GM12878 (cell line): Measurements from ENCODE around the gene SYS1. TPM values are rescaled to one million over a fixed set of nuclear protein-coding genes. Genes with fewer than 3 reads are reported as not detected.

ENCODE experiments used
- ATAC-seq: fragments of 200-7000 bp; cut with Tn5 transposase; 3 replicates; pipeline ENCODE4 v1.9.1; 2020; ENCODE audit warnings: mild to moderate bottlenecking, moderate library complexity
- BruUV-seq: library from RNA; stranded (reverse); fragments of 400-500 nt; replicated peaks from 2 replicates; lab custom pipeline; 2021; lab: Mats Ljungman, UMichigan
- CTCF ChIA-PET: fragments of 300-600 bp; sonication (Branson Sonifier 250); formaldehyde crosslinking; extraction: SDS; loops from one replicate; lab custom pipeline; 2021; ENCODE audit warnings: inconsistent platforms; lab: Yijun Ruan, JAX
- POLR2A ChIA-PET: fragments of 350-600 bp; formaldehyde crosslinking; extraction: SDS; loops from one replicate; lab custom pipeline; 2021; ENCODE audit warnings: inconsistent platforms; lab: Charles Lee
- RAD21 ChIA-PET: fragments of 300-600 bp; sonication (Branson Sonifier 250); formaldehyde crosslinking; loops from one replicate; lab custom pipeline; 2023; ENCODE audit warnings: antibody characterized with exemption; ENCODE audit not compliant: unreplicated experiment; lab: Charles Lee
- SMC1A ChIA-PET: fragments of 300-600 bp; sonication (Branson Sonifier 250); formaldehyde crosslinking; loops from one replicate; lab custom pipeline; 2023; ENCODE audit not compliant: unreplicated experiment, uncharacterized antibody; lab: Charles Lee
- DNase-seq: peaks from one replicate; pipeline ENCODE4 v3.0.0-alpha.2; 2011; ENCODE audit warnings: low read depth, low spot score
- FAIRE-seq: peaks from 3 replicates; lab custom pipeline; 2011; peaks lifted over from hg19 to GRCh38; lab: Jason Lieb, UNC
- H2AFZ ChIP-seq: 2 replicates; pipeline ENCODE4 v1.6.0; 2011; ENCODE audit warnings: low read depth, low read length, control low read depth; ENCODE audit not compliant: control insufficient read depth
- H3K27ac ChIP-seq: 2 replicates; pipeline ENCODE4 v1.5.1; 2011; ENCODE audit warnings: control low read depth; ENCODE audit not compliant: control insufficient read depth, insufficient read depth
- H3K27me3 ChIP-seq, 2 experiments: replicated peaks in 1 of 2; 2 replicates each; pipeline versions ENCODE4 v1.6.0 to v1.6.1; 2011; ENCODE audit warnings: low read length in 1 of 2; ENCODE audit not compliant: control insufficient read depth in 2 of 2, insufficient read depth in 2 of 2
- H3K36me3 ChIP-seq, 2 experiments: 2 replicates each; pipeline ENCODE4 v1.5.1; 2011; ENCODE audit warnings: low read length in 1 of 2; ENCODE audit not compliant: control insufficient read depth in 2 of 2, insufficient read depth in 2 of 2
- H3K4me1 ChIP-seq: 2 replicates; pipeline ENCODE4 v1.6.1; 2011; ENCODE audit warnings: mild to moderate bottlenecking, low read length, moderate library complexity, mixed read lengths; ENCODE audit not compliant: control insufficient read depth, insufficient read depth
- H3K4me2 ChIP-seq: 2 replicates; pipeline ENCODE4 v1.6.0; 2011; ENCODE audit warnings: control low read depth; ENCODE audit not compliant: control insufficient read depth, insufficient read depth
- H3K4me3 ChIP-seq: fragments of 200-600 bp; sonication (generic); 2 replicates; pipeline ENCODE4 v1.5.1; 2016
- H3K79me2 ChIP-seq: 2 replicates; pipeline ENCODE4 v1.6.0; 2011; ENCODE audit warnings: low read length; ENCODE audit not compliant: control insufficient read depth, insufficient read depth
- H3K9ac ChIP-seq: 2 replicates; pipeline ENCODE4 v1.8.0; 2011; ENCODE audit warnings: low read length, control low read depth, mixed read lengths; ENCODE audit not compliant: control insufficient read depth, insufficient read depth
- H3K9me3 ChIP-seq: replicated peaks from 3 replicates; pipeline ENCODE4 v1.5.1; 2011; ENCODE audit warnings: mild to moderate bottlenecking, low read length; ENCODE audit not compliant: control insufficient read depth, insufficient read depth
- H4K20me1 ChIP-seq: 2 replicates; pipeline ENCODE4 v1.6.0; 2011; ENCODE audit not compliant: control insufficient read depth, insufficient read depth
- BCL11A ChIP-seq: IDR thresholded peaks from 2 replicates; pipeline ENCODE4 v1.6.1; 2011; ENCODE audit warnings: low read depth, low read length
- CBFB ChIP-seq: IDR thresholded peaks from 2 replicates; pipeline ENCODE4 v1.6.1; 2016; ENCODE audit warnings: antibody characterized with exemption, low read depth
- CEBPB ChIP-seq, 2 experiments: fragments of 150-350 bp in 1 of 2; IDR thresholded peaks; 2 replicates each; pipeline ENCODE4 v1.6.1; 2012 to 2014; ENCODE audit warnings: low read depth in 2 of 2, low read length in 2 of 2, borderline replicate concordance in 1 of 2, inconsistent platforms in 1 of 2
- EED ChIP-seq: sonication (generic); IDR thresholded peaks from 2 replicates; pipeline ENCODE4 v1.6.1; 2016; ENCODE audit warnings: antibody characterized with exemption, low read depth
- FOS ChIP-seq: IDR thresholded peaks from 3 replicates; pipeline ENCODE4 v1.6.1; 2011; ENCODE audit warnings: borderline replicate concordance; ENCODE audit not compliant: insufficient read length; ENCODE audit errors: extremely low read depth
- FOXM1 ChIP-seq: IDR thresholded peaks from 2 replicates; pipeline ENCODE4 v1.6.1; 2012; ENCODE audit warnings: low read depth, mild to moderate bottlenecking, inconsistent platforms, low read length, moderate library complexity
- GATAD2B ChIP-seq: fragments of 450-650 bp; conservative IDR thresholded peaks from 2 replicates; pipeline ENCODE4 v1.6.1; 2017; ENCODE audit warnings: low read depth, mild to moderate bottlenecking, moderate library complexity
- IRF4 ChIP-seq: IDR thresholded peaks from 2 replicates; pipeline ENCODE4 v1.6.1; 2011; ENCODE audit warnings: low read depth, low read length
- NFYB ChIP-seq: IDR thresholded peaks from 2 replicates; pipeline ENCODE4 v1.6.1; 2011; ENCODE audit warnings: low read depth, mild to moderate bottlenecking, low read length, improper control_type of control experiment, moderate library complexity; ENCODE audit not compliant: insufficient read depth
- NR2F1 ChIP-seq: fragments of 450-650 bp; conservative IDR thresholded peaks from 2 replicates; pipeline ENCODE4 v1.6.1; 2017; ENCODE audit warnings: mild to moderate bottlenecking
- PML ChIP-seq: IDR thresholded peaks from 2 replicates; pipeline ENCODE4 v1.6.1; 2012; ENCODE audit warnings: low read length, inconsistent platforms
- POLR2AphosphoS2 ChIP-seq: IDR thresholded peaks from 2 replicates; pipeline ENCODE4 v1.6.1; 2011; ENCODE audit warnings: low read depth, mild to moderate bottlenecking, low read length, improper control_type of control experiment, moderate library complexity
- POU2F2 ChIP-seq: IDR thresholded peaks from 3 replicates; pipeline ENCODE4 v1.6.1; 2011; ENCODE audit warnings: low read depth, mild to moderate bottlenecking, low read length, borderline replicate concordance
- SMAD5 ChIP-seq: IDR thresholded peaks from 2 replicates; pipeline ENCODE4 v1.6.1; 2016; ENCODE audit warnings: antibody characterized with exemption, low read depth
- SMARCA5 ChIP-seq: fragments of 450-650 bp; IDR thresholded peaks from 2 replicates; pipeline ENCODE4 v1.6.1; 2017; ENCODE audit warnings: mild to moderate bottlenecking
- STAT1 ChIP-seq: fragments of 450-650 bp; conservative IDR thresholded peaks from 2 replicates; pipeline ENCODE4 v1.6.1; 2014; ENCODE audit warnings: antibody characterized with exemption, mild to moderate bottlenecking
- WGBS: methylation state at CpG from one replicate; pipeline ENCODE4 v1.1.6; 2016; ENCODE audit warnings: low lambda C conversion rate; ENCODE audit not compliant: insufficient replicate concordance, insufficient coverage; ENCODE audit errors: missing lambda C conversion rate; 5-methylcytosine and 5-hydroxymethylcytosine counted together
- in situ Hi-C: fragments of 300-500 bp; cut with MboI; formaldehyde crosslinking; loops from 9 replicates; pipeline ENCODE4 v1.14.3; 2018; ENCODE audit warnings: mixed read lengths
- intact Hi-C: fragments of 100-400 bp; cut with micrococcal nuclease; formaldehyde crosslinking; loops from one replicate; pipeline ENCODE4 v1.14.2; 2022; ENCODE audit not compliant: unreplicated experiment
- polyA plus RNA-seq, 11 experiments: library from polyadenylated mRNA; depleted of rRNA in 4 of 11; unstranded in 6 of 11; stranded (reverse) in 5 of 11; fragments of >200 nt; fragmentation: Nextera tagmentation in 4 of 11; fragmentation: Illumina TruSeq in 1 of 11; extraction: Ambion mirVana in 4 of 11; extraction: Trizol in 1 of 11; gene quantifications; 1 replicate in 1 of 11; 2 replicates in 10 of 11; pipeline versions ENCODE4 v1.2.1 to v1.2.3, GENCODE V29; 2011 to 2016; ENCODE audit warnings: inconsistent platforms in 2 of 11, missing spikeins in 2 of 11, low read depth in 1 of 11
- total RNA-seq, 4 experiments: library from RNA; depleted of rRNA in 3 of 4; stranded (reverse); fragments of >200 nt in 3 of 4; fragmentation: Illumina TruSeq in 1 of 4; extraction: Trizol in 1 of 4; gene quantifications; 2 replicates each; pipeline versions ENCODE4 v1.2.1 to v1.2.3, GENCODE V29; 2013 to 2021
- TF ChIP-seq, protein P1 (sequence below): fragments of 150-350 bp; IDR thresholded peaks from 2 replicates; pipeline ENCODE4 v1.6.1; 2016; ENCODE audit warnings: low read depth, low read length

Gene SYS1
- total and polyA plus RNA-seq, 10 of the 15 experiments (the other 5 are each of a cell fraction or from before 2014, with no cell fraction given) = 5.1 to 22.6 (median 9.3) TPM

GRCh38 chr20:45363611-45364492, 896 bp downstream of the SYS1 start:
- Histone ChIP-seq H3K9me3 (no peaks in the 10 kb centered on the region; the same call in 2 of the 3 replicates), H3K27ac (no peak overlapping the region; the same call in 1 of the 2 replicates), H3K4me2 (peak overlapping the region; percentile 83), H3K27me3 (no peaks in the 10 kb centered on the region), H3K79me2 (peaks cover 7% of the 10 kb centered on the region), H4K20me1 (no peaks in the 10 kb centered on the region; the same call in 1 of the 2 replicates), H3K4me1 (peaks cover 46% of the 10 kb centered on the region), H3K36me3 (peaks cover 6 to 7% of the 10 kb centered on the region in 2 experiments; a peak in 3 of 4 replicates), H3K4me3 (peak overlapping the region; percentile 62), H2AFZ (peak overlapping the region; percentile 97), H3K9ac (peak overlapping the region; percentile 84; the same call in 1 of the 2 replicates)
- WGBS = 21% methylated on average over 23 of the region's 23 CpGs
- ChIA-PET RAD21 (interaction anchor here (0.6 to 17.6 kb wide), 18 partner anchors 10 to 1748 kb away, joined by 3 to 394 read pairs (median 5); partner anchors contain the start of genes PIGT and SDC4), CTCF (interaction anchor here (0.6 to 19.4 kb wide), 20 partner anchors 9 to 407 kb away, joined by 3 to 685 read pairs (median 8); partner anchors contain the start of genes PIGT and TP53TG5), POLR2A (interaction anchor here (0.7 to 1.5 kb wide), 3 partner anchors 55 to 413 kb away, joined by 3 to 4 read pairs (median 3); no protein-coding TSS in a partner anchor), SMC1A (interaction anchor here (0.7 to 19.8 kb wide), 18 partner anchors 8 to 407 kb away, joined by 3 to 440 read pairs (median 4); partner anchors contain the start of genes DBNDD2 and PIGT)
- ATAC-seq (no peak), DNase-seq (no peak), FAIRE-seq (no peak)
- in situ Hi-C loops = loop anchor here (10.0 kb wide), 1 partner anchor 751 kb away; the partner anchor contains the start of gene CD40
- BruUV-seq = TSS peak; percentile 52
- intact Hi-C loops = loop anchor here (1.0 to 2.0 kb wide), 2 partner anchors 73 to 407 kb away; no protein-coding TSS in a partner anchor
- TF ChIP-seq NR2F1 = no peak
- no peak for TF ChIP-seq EED
- no peak; the same call in 1 of the 2 replicates for TF ChIP-seq GATAD2B
- TF ChIP-seq PML = no peak
- no peak for TF ChIP-seq BCL11A
- no peak for TF ChIP-seq FOXM1
- no peak for TF ChIP-seq POLR2AphosphoS2
- TF ChIP-seq SMAD5 = no peak
- no peak for TF ChIP-seq CEBPB (IDR thresholded peaks at IDR 0.05; ENCODE audit: borderline replicate concordance in 1 of 2, low read depth in 2 of 2, low read length in 2 of 2)
- no peak for TF ChIP-seq STAT1
- no peak for TF ChIP-seq POU2F2
- no peak for TF ChIP-seq CBFB
- no peak for TF ChIP-seq FOS
- TF ChIP-seq, protein P1, sequence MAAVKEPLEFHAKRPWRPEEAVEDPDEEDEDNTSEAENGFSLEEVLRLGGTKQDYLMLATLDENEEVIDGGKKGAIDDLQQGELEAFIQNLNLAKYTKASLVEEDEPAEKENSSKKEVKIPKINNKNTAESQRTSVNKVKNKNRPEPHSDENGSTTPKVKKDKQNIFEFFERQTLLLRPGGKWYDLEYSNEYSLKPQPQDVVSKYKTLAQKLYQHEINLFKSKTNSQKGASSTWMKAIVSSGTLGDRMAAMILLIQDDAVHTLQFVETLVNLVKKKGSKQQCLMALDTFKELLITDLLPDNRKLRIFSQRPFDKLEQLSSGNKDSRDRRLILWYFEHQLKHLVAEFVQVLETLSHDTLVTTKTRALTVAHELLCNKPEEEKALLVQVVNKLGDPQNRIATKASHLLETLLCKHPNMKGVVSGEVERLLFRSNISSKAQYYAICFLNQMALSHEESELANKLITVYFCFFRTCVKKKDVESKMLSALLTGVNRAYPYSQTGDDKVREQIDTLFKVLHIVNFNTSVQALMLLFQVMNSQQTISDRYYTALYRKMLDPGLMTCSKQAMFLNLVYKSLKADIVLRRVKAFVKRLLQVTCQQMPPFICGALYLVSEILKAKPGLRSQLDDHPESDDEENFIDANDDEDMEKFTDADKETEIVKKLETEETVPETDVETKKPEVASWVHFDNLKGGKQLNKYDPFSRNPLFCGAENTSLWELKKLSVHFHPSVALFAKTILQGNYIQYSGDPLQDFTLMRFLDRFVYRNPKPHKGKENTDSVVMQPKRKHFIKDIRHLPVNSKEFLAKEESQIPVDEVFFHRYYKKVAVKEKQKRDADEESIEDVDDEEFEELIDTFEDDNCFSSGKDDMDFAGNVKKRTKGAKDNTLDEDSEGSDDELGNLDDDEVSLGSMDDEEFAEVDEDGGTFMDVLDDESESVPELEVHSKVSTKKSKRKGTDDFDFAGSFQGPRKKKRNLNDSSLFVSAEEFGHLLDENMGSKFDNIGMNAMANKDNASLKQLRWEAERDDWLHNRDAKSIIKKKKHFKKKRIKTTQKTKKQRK = no peak
- no peak for TF ChIP-seq SMARCA5
- TF ChIP-seq NFYB = no peak
- no peak for TF ChIP-seq IRF4
